ENCODE results near the gene CCL3.

GRCh38 chr17:36060816-36061215 is 29.1 kb downstream of the CCL3 start:
- no peak for TF ChIP-seq CTCF (optimal IDR thresholded peaks at IDR 0.05 in 1 of 3, IDR thresholded peaks at IDR 0.05 in 1 of 3, conservative IDR thresholded peaks at IDR 0.05 in 1 of 3; ENCODE audit: extremely low read depth in 1 of 3, insufficient read depth in 2 of 3, low read length in 3 of 3)
- no peak for TF ChIP-seq EZH2 (IDR thresholded peaks at IDR 0.05; ENCODE audit: low read length)

All from keratinocyte (primary cell).